ENCODE measurements around the gene REM2. TPM values are rescaled to one million over a fixed set of nuclear protein-coding genes. Genes with fewer than 3 reads are reported as not detected.
A peak's percentile ranks its signal among the peaks of the same experiment; 100 is the strongest.
"Not testable (repeated sequence)": the region's sequence is repeated elsewhere in the genome, so short reads cannot be mapped to it uniquely, and the experiment has no call there.

REM2 gene
- total RNA-seq, 1 donor from 2014 or later: 1.4 TPM

DNA sequence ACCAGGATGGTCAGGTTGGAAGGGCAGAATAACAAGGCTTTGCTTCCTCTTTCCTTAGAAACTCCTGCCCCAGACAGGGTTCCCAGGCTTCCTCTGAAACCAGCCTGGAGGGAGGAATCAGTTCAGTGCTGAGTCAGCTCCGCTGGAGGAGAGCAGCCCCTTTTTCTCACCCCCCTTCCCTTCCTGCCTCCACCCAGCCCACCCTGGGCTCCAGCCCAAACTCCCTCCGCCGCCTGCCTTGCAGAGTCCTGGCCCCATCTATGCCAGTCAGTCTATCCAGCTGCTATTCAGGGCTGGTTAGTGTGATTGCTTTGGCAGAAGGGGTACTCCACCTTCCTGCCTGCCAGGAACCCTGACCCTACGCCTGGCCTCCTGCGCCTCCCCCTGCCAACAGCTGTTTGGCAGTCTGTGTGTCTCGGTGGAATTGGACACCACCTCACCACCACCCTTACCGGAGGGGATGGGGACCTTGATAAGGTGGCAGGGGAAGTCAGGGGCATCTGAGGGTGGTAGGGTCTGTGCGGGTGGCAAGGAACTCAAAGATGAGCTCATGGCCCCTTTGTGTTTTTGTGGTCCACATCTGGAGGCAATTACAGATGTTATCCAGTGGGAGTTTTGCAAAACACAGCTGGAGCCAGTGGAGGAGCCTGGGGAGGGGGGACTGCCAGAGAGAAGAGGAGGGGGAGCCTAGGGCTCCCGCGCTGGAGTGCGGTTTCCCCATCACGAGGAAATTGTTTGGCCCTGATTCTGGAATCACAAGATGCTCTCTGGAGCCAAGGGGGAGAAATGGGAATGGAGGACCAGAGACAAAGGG is 34.5 kb upstream of the REM2 start:
- DNase-seq (ENCODE audit: low spot score): peak; percentile 65

DNA sequence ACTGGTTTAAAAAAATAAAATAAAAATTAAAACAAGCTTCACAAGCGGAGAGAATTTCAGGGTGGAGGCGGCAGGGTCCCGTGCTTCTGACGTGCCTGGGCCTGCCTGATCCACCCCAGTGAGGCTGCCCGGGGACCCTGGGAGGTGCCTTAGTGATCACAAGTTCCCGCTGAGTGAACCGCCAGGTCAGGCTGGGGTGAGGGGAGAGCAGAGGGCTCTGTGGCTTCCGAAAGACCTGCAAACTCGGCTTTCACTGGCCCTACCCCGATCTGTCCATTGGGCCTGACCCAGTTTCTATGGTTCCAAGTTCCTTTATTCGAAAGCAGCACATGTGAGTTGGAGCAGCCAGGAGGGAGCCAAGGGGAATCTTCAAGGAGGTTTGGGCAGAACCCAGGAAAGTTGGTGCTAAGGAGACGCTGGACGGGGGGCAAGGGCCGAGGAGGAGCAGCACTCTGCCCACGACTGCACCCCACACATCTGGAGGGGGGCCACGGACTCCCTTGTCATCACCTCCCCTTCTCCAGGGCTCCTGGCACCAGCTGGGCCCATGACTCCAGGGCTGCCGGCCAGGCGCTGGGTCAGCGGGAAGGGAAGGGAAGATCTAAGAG is 33.7 kb upstream of the REM2 start:
- peak; percentile 43 for DNase-seq (ENCODE audit: low spot score)

DNA sequence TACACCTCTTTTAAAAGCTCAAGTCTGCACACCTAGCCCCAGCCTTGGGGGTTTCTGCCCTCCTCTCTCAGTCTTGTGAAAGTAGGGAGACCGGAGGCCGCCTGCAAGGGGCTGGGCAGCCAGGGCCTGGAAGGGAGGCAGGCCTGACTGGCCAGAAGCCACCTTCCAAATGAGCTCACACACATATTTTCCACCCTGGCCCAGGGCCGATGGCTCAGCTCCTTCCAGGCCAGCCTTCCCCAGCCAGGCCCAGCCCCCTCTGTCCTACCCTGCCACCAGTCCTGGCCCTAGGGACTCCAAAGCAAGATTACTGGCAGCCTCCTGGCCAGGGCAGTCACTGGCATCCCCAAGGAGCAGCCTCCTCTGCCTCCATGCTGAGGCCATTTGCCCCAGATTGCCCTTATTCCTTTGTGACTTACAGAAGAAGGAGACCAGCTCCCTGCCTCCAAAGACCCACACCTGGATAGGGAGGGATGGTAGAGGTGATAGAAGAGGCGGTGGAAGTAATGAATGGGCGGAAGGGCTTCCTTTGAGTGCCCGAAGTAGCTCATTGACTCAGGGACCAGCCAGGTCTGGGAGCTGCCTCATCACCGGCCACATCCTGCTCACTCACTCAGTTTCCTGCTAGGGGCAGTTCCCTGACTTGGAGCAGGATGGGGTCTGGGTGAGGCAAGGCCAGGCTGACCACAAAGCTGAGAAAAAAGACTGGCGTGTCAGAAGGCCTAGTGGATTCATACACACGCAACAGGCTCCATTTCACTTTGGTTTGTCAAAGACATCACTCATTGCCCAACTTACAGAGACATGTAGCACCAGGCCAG is 31.9 kb upstream of the REM2 start:
- peak; percentile 83 for DNase-seq (ENCODE audit: low spot score)

DNA sequence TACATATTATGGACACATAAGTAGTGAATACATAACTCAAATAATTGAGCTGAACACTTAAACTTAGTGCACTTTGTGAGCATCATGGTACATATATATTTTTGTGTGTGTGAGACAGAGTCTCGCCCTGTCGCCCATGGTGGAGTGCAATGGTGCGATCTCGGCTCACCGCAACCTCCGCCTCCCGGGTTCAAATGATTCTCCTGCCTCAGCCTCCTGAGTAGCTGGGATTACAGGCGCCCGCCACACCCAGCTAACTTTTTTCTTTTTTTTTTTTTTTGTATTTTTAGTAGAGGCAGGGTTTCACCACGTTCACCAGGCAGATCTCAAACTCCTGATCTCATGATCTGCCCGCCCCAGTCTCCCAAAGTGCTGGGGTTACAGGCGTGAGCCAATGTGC is 30.8 kb upstream of the REM2 start:
- not testable (repeated sequence) for DNase-seq (ENCODE audit: low spot score)

DNA sequence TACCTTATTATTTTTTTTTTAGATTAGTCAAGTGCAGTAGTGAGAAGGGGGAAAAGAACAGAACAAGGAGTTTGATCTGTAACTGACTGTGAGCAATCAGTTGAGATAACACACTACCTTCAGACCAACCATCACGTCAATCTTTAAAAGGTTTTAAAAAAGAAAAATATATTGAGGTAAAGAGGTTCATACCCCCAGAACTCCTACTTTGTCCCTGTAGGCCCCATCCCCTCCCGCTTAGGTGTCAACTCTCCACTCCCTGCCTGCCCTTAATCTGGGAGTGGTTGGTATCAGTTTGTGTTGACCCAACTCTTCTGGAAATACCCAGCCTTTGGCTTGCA is 30.5 kb upstream of the REM2 start:
- no peak for DNase-seq (ENCODE audit: low spot score)

DNA sequence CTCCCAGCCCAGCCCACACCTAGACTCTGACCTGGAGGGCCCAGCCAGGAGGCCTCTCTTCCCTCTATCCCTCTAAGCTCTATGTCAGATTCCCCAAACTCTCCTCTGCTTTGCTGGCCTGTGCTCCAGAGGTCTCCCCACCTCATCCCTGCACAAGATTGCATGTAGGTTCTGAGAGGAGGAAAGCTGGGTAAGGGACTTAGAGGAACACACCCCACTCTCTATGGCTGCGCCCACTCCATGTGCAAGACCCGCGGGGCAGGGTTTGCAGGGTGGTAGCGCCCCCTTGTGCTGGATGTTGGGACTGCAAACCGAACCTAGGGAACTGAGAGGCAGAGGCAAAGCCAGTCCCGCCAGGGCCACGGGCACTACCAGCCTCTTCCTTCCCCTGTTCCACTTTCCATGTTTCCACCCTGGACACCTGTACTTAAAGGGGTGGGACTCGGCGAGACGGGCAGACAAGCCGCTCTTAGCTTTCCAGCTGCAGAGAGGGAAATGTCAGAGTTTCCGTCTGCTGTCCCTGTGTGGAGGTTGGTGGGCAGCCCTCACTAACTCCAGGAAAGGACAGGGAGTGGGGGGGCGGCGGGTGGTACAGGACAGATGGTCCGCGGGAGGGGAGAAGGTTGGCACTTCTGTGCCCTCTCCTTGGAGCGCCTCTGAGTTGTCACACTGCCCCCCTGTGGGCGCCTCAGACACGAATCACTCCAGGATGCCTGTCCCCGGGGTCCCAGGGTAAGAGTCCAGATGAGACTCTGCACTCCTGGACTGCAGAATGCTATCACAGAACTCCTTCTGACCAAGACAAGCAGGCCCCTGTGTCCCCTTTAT is 29.9 kb upstream of the REM2 start:
- peak; percentile 92 for DNase-seq (ENCODE audit: low spot score)

DNA sequence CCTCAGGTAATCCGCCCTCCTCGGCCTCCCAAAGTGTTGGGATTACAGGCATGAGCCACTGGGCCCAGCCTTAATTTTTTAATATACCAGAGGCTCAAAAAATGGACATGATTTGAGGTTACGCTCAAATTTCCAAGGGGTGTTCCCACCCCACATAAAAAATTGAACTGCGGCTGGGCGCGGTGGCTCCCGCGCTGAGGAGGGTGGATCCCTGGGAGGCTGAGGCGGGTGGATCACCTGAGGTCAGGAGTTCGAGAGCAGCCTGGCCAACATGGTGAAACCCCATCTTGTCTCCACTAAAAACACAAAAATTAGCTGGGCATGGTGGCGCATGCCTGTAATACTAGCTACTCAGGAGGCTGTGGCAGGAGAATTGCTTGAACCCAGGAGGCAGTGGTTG is 28.7 kb upstream of the REM2 start:
- DNase-seq (ENCODE audit: low spot score): not testable (repeated sequence)

DNA sequence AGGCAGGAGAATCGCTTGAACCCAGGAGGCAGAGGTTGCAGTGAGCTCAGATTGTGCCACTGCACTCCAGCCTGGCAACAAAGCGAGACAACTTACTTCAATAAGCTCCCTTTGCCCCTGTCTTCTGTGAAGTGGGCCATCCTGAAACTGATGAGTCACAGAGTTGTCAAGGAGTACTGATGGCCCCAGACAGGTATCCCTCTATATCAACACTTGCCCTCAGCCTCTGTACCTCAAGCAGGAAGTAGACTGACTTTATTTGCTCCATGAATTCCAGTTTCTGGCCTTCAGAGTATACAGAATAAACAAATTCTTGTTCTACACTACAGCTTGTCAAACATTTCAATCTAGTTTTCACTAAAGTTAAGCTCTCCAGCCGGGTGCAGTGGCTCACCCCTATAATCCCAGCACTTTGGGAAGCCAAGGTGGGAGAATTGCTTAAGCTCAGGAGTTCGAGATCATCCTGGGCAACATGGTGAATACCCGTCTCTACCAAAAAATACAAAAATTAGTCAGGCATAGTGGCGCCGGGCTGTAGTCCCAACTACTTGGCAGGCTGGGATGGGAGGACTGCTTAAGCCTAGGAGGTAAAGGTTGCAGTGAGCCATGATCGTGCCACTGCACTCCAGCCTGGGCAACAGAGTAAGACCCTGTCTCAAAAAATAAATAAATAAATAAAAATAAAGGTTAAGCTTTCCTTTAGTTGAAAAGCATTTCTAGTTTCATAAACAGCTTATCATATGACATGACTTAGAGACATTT is 27.9 kb upstream of the REM2 start:
- no peak for DNase-seq (ENCODE audit: low spot score)

DNA sequence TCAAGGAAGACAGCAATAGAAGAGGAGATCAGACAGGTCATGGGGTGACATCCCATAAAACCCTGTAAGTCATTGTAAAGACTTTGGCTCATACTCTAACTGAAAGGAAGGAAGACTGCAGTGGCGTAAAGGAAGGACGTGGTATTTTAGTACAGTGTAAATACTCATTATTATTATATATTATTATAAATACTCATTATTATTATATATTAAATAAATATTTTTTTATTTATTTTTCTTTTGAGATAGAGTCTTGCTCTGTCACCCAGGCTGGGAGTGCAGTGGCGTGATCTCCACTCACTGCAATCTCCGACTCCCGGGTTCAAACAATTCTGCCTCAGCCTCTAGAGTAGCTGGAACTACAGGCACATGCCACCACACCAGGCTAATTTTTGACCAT is 26.6 kb upstream of the REM2 start:
- DNase-seq (ENCODE audit: low spot score): no peak

DNA sequence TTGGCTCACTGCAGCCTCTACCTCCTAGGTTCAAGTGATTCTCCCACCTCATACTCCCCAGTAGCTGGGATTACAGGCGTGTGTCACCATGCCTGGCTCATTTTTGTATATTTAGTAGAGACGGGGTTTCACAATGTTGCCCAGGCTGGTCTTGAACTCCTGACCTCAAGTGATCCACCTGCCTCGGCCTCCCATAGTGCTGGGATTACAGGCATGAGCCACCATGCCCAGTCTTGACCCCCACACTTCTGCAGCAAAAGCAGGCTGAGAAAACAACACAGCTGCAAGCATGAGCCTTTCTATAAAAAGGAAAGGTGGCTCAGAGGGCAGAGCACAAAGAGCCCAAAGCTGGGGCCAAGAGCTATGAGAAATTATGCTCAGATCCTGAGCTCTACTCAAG is 22.6 kb upstream of the REM2 start:
- not testable (repeated sequence) for DNase-seq (ENCODE audit: low spot score)

DNA sequence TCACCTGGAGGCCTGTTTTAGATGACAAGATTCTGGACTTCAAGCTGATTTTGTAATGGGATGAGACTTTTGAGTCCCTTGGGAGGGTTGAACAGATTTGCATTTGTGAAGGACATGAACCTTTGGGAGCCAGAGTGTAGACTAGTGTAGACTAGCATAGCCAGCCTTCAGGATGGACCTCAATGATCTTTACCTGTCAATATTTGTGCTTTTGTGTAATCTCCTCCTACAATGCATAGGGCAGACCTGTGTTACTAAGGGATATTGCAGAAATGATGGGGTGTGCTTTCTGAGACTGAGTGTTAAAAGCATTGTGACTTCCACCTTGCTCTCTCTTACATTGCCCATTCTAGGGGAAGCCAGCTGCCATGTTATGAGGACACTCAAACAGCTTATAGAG is 21.4 kb upstream of the REM2 start:
- no peak for DNase-seq (ENCODE audit: low spot score)

DNA sequence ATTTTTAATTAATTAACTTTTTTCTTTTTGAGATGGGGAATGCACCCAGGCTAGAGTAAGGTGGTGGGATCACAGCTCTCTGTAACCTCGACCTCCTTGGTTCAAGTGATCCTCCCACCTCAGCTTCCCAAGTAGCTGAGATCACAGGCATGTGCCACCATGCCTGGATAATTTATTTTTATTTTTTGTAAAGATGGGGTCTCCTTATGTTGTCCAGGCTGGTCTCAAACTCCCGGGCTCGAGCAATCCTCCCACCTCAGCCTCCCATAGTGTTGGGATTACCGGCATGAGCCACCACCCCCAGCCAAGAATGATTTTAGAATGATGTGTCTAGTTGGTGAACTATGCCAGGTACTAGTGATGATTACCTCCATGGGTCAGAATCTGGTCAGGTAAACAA is 18.0 kb upstream of the REM2 start:
- DNase-seq (ENCODE audit: low spot score): no peak

DNA sequence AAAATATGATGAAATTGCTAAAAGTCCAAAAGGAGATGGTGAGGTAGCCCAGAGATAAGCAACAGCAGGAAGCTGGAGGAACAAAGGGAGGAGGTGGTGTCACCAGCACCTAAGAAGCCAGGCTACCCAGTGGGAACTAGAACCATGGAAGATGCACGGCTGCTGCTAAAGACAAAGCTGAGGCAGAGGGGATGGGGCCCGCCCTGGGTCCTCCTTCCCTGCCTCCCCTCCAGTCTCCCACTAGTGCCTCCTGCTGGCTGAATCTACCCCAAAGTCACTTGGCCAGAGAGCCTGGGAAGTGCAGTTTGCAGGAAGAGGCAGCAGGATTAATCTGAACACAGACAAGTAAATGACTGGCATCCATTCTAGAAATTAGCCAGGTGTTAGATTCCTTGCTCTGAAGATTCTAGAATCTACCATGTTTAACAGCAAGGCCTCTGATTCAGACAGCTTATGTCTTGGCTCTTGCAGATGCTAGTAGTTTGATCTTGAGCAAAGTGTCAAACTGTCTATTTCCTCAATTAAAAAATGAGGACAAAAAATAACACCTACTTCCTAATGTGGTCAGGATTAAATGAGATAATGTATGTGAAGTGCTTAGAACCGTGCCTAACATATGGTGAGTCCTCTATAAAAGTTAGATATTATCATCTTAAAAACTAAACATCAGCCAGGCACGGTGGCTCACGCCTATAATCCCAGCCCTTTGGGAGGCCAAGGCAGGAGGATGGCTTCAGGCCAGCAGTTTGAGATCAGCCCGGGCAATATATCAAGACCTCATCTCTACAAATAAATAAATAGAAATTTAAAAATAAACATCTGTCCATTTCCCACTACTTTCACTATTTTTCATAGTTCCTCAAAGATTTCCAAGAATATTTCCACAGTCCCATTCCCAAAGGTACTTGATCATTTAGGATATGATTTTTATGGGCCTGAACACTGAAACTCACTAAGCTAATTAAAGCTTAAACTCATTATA is 17.3 kb upstream of the REM2 start:
- no peak for DNase-seq (ENCODE audit: low spot score)

DNA sequence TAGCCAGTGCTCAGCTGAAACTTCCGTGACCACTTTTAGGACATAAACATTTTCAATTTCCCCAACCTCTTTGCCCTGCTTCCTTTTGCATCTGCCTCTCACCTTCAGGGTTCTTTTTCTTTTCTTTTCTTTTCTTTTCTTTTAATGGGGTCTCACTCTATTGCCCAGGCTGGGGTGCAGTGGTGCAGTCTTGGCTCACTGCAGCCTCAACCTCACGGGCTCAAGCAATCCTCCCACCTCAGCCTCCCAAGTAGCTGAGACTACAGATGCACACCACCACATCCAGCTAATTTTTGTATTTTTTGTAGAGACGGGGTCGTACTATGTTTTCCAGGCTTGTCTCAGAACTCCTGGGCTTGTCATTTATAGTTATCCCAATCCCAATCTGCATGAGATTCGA is 16.1 kb upstream of the REM2 start:
- no peak for DNase-seq (ENCODE audit: low spot score)

DNA sequence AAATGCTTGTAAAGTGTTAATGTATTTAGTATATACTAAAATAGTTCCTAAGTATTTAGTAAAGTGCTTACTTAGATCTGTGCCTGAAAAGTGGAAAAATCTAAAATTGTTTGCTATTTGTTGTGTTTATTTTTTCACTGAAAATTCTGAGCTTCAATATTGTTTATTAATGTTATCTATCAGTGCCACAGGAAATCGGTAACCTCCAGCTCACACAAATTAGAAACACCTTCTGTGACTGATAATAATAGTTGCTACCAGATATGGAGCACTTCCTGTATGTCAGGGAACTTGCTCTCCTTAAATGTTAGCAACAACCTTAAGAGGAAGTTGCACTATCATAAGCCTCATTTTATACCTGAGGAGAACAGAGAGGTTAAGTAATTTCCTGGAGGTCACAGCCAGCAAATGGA is 12.2 kb upstream of the REM2 start:
- no peak for DNase-seq (ENCODE audit: low spot score)

DNA sequence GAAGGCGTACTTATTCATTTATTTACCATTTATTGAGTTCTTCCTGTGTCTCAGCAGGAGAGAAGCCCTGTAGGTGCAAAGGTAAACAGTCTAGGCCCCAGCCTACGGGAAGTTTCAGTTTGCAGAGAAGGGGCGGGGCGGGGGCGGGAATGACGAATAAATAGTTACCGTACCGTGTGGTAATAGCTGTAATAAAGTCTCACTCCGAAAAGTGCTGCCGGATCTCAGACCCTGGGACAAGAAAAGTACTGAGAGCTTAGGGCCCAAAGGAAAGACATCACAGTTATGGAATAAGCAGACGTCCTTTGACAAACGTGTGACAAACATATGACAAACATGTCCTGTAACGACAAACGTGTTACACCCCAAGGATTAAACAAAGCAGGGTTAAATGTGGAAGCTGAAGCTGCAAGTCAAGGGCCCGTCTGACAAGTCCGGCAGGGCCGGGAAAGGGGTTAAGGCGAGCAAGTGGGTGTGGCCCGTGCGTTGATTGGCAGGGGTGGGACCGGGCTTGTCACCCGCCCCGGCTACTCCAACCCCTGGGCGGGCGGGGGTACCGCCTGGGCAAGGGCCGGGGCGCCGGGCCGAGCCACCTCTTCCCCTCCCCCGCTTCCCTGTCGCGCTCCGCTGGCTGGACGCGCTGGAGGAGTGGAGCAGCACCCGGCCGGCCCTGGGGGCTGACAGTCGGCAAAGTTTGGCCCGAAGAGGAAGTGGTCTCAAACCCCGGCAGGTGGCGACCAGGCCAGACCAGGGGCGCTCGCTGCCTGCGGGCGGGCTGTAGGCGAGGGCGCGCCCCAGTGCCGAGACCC is 11.6 kb upstream of the REM2 start, which contains the start of gene LRP10:
Gene LRP10, plus strand, starts transcription at position 517 of the 809 bp plus-strand sequence. CDS start 564 bp downstream, outside the sequence.
- DNase-seq (ENCODE audit: low spot score): peak; percentile 95

DNA sequence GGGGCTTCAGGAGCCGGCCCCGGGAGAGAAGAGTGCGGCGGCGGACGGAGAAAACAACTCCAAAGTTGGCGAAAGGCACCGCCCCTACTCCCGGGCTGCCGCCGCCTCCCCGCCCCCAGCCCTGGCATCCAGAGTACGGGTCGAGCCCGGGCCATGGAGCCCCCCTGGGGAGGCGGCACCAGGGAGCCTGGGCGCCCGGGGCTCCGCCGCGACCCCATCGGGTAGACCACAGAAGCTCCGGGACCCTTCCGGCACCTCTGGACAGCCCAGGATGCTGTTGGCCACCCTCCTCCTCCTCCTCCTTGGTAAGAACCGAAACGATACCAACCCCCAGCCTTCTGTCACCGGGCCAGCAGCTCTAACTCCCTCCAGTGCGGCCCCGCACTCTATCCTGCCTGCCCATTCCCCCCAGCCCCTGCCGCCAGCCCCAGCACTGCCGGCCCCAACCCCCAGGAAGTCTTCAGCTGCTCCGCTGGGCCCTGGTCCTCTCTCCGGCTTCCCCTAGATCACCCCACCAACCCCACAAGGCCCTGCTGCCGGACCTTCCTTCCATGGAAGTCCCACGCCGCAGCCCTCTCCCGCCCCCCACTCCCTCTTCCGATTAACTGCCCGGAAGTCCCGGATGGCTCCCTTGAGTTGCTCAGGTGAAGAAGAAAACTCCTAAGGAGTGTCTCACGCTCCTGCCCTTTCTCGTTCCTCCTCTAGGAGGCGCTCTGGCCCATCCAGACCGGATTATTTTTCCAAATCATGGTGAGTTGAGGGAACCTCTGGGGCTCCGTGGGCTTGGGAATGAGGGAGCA is 10.8 kb upstream of the REM2 start:
- peak; percentile 89 for DNase-seq (ENCODE audit: low spot score)

All from mucosa of gallbladder (tissue), 1 donor.